ENCODE measurements around the gene KRTAP4-4. TPM values are rescaled to one million over a fixed set of nuclear protein-coding genes. Genes with fewer than 3 reads are reported as not detected.
"Not testable (repeated sequence)": the region's sequence is repeated elsewhere in the genome, so short reads cannot be mapped to it uniquely, and the experiment has no call there.

Gene KRTAP4-4
- total RNA-seq, 5 donors from 2014 or later (not counting 1 experiment from before 2014, with no cell fraction given): not detected

GRCh38 chr17:41118721-41119120 is 41.8 kb downstream of the KRTAP4-4 start:
- peaks cover 7 to 11% of the 10 kb centered on the region in 2 experiments for H3K4me1 ChIP-seq (ENCODE audit: control insufficient read depth in 1 of 2, extremely low read depth in 1 of 2, insufficient read depth in 2 of 2, low read length in 2 of 2)
- H3K4me3 ChIP-seq (ENCODE audit: control insufficient read depth in 1 of 2, extremely low read depth in 1 of 2, low read length in 1 of 2): no peak overlapping the region
- no peak overlapping the region for H3K27ac Mint-ChIP-seq
- no peak overlapping the region for H3K27ac ChIP-seq (ENCODE audit: low read length)
- H3K36me3 Mint-ChIP-seq: no peaks in the 10 kb centered on the region
- H3K27me3 ChIP-seq (replicated peaks in 1 of 2; ENCODE audit: control insufficient read depth in 2 of 2, extremely low read depth in 1 of 2, insufficient read depth in 2 of 2, low read length in 1 of 2): peaks cover 0 to 7% of the 10 kb centered on the region in 2 experiments
- H3K27me3 Mint-ChIP-seq: peaks cover 6 to 7% of the 10 kb centered on the region in 2 donors
- peaks cover 24 to 46% (median 40%) of the 10 kb centered on the region in 3 donors for H3K4me1 Mint-ChIP-seq
- no peaks in the 10 kb centered on the region for H3K9me3 ChIP-seq
- DNase-seq (no peak), ATAC-seq (replicated peaks in 1 of 4) (no peak)
- CTCF ChIA-PET: no interaction called here
- H3K4me3 Mint-ChIP-seq: no peak overlapping the region
- H3K9me3 Mint-ChIP-seq: peaks cover 0 to 3% (median 0%) of the 10 kb centered on the region in 3 donors
- no peaks in the 10 kb centered on the region for H3K36me3 ChIP-seq (ENCODE audit: control insufficient read depth in 2 of 2, extremely low read depth in 1 of 2, insufficient read depth in 1 of 2, low read length in 1 of 2)
- no CpG with 5 or more reads among the region's 4 CpGs for WGBS (ENCODE audit: insufficient coverage)
- POLR2A ChIA-PET: no interaction called here

GRCh38 chr17:41117846-41118386 is 42.6 kb downstream of the KRTAP4-4 start, which contains the start of gene KRTAP4-11:
KRTAP4-11 (minus strand) TSS chr17:41118373; CDS start chr17:41118315, 58 bp downstream.
- H3K27me3 Mint-ChIP-seq; H3K27ac Mint-ChIP-seq; H3K36me3 Mint-ChIP-seq; H3K27me3 ChIP-seq (replicated peaks in 1 of 2; ENCODE audit: control insufficient read depth in 2 of 2, extremely low read depth in 1 of 2, insufficient read depth in 2 of 2, low read length in 1 of 2); H3K36me3 ChIP-seq (ENCODE audit: control insufficient read depth in 2 of 2, extremely low read depth in 1 of 2, insufficient read depth in 1 of 2, low read length in 1 of 2); H3K4me1 ChIP-seq (ENCODE audit: control insufficient read depth in 1 of 2, extremely low read depth in 1 of 2, insufficient read depth in 2 of 2, low read length in 2 of 2); DNase-seq; H3K9me3 Mint-ChIP-seq; CTCF ChIA-PET; H3K9me3 ChIP-seq; H3K4me3 Mint-ChIP-seq; H3K27ac ChIP-seq (ENCODE audit: low read length); H3K4me3 ChIP-seq (ENCODE audit: control insufficient read depth in 1 of 2, extremely low read depth in 1 of 2, low read length in 1 of 2); ATAC-seq (replicated peaks in 1 of 4); POLR2A ChIA-PET: not testable (repeated sequence)
- 88% methylated on average over 8 of the region's 10 CpGs for WGBS (ENCODE audit: insufficient coverage)
- peaks cover 18 to 39% (median 34%) of the 10 kb centered on the region in 3 donors for H3K4me1 Mint-ChIP-seq

GRCh38 chr17:41116297-41116696 is 44.3 kb downstream of the KRTAP4-4 start:
- Mint-ChIP-seq H3K27me3 (peaks cover 7% of the 10 kb centered on the region in 2 donors), H3K4me3 (no peak overlapping the region), H3K9me3 (peaks cover 0 to 6% (median 0%) of the 10 kb centered on the region in 3 donors), H3K36me3 (peaks cover 4% of the 10 kb centered on the region), H3K27ac (peak overlapping the region in 1 of 2 donors; percentile 12), H3K4me1 (peaks cover 15 to 30% (median 26%) of the 10 kb centered on the region in 3 donors)
- 29% methylated on average over 1 of the region's 5 CpGs for WGBS (ENCODE audit: insufficient coverage)
- no peak overlapping the region for H3K4me3 ChIP-seq (ENCODE audit: control insufficient read depth in 1 of 2, extremely low read depth in 1 of 2, low read length in 1 of 2)
- ATAC-seq (replicated peaks in 1 of 4) (no peak), DNase-seq (no peak)
- no peaks in the 10 kb centered on the region for H3K9me3 ChIP-seq
- H3K27me3 ChIP-seq (replicated peaks in 1 of 2; ENCODE audit: control insufficient read depth in 2 of 2, extremely low read depth in 1 of 2, insufficient read depth in 2 of 2, low read length in 1 of 2): peaks cover 0 to 7% of the 10 kb centered on the region in 2 experiments
- POLR2A ChIA-PET: no interaction called here
- peaks cover 3 to 7% of the 10 kb centered on the region in 2 experiments for H3K4me1 ChIP-seq (ENCODE audit: control insufficient read depth in 1 of 2, extremely low read depth in 1 of 2, insufficient read depth in 2 of 2, low read length in 2 of 2)
- H3K27ac ChIP-seq (ENCODE audit: low read length): no peak overlapping the region
- H3K36me3 ChIP-seq (ENCODE audit: control insufficient read depth in 2 of 2, extremely low read depth in 1 of 2, insufficient read depth in 1 of 2, low read length in 1 of 2): no peaks in the 10 kb centered on the region
- CTCF ChIA-PET: interaction anchor here in 1 of 2 donors (0.6 kb wide), 1 partner anchor 778 kb away, joined by 3 read pairs; no protein-coding TSS in a partner anchor

DNA sequence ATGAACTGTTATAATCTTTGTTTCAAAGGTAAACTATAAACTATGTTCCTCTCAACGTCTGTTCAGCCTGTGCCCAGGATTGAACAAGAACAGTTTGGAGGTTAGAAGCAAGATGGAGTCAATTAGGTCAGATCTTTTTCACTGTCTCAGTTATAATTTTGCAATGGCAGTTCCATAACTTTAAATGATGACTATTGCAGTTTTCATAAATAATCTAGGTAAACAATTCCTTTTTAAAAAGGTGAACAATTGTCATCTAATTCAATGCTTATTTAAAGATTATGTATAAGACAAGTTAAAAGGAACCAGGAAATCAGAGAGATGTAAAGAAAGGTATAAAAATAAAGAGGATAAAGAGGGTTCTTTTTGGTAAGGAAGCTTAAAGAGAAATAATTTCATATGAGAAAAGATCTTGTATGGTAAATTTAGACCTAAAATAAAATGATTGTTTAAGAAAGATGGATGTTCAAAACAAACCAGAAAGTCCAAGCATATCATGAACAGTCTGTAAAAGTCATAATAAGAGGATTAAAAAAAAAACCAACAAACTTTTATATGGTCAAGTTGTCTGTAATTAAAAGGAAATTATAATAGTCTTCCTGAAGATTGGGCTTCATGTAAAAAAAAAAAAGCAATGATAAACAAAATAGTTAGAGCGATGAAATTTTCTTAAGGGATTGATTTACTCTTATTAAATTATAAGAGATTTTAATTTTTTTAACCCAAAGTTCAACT is 49.2 kb downstream of the KRTAP4-4 start:
- Histone ChIP-seq H3K27me3 (replicated peaks in 1 of 2; ENCODE audit: control insufficient read depth in 2 of 2, extremely low read depth in 1 of 2, insufficient read depth in 2 of 2, low read length in 1 of 2) (peaks cover 0 to 6% of the 10 kb centered on the region in 2 experiments), H3K4me1 (ENCODE audit: control insufficient read depth in 1 of 2, extremely low read depth in 1 of 2, insufficient read depth in 2 of 2, low read length in 2 of 2) (no peaks in the 10 kb centered on the region), H3K4me3 (ENCODE audit: control insufficient read depth in 1 of 2, extremely low read depth in 1 of 2, low read length in 1 of 2) (no peak overlapping the region), H3K36me3 (ENCODE audit: control insufficient read depth in 2 of 2, extremely low read depth in 1 of 2, insufficient read depth in 1 of 2, low read length in 1 of 2) (no peaks in the 10 kb centered on the region), H3K27ac (ENCODE audit: low read length) (no peak overlapping the region), H3K9me3 (no peaks in the 10 kb centered on the region)
- CTCF ChIA-PET: no interaction called here
- peaks cover 3 to 10% (median 7%) of the 10 kb centered on the region in 3 donors for H3K4me1 Mint-ChIP-seq
- H3K36me3 Mint-ChIP-seq: peaks cover 8% of the 10 kb centered on the region
- POLR2A ChIA-PET: no interaction called here
- H3K27ac Mint-ChIP-seq: no peak overlapping the region
- peaks cover 0 to 8% of the 10 kb centered on the region in 2 donors for H3K27me3 Mint-ChIP-seq
- no peak overlapping the region for H3K4me3 Mint-ChIP-seq
- H3K9me3 Mint-ChIP-seq: peaks cover 0 to 11% (median 0%) of the 10 kb centered on the region in 3 donors
- ATAC-seq (replicated peaks in 1 of 4) (no peak), DNase-seq (no peak)
- WGBS (ENCODE audit: insufficient coverage): no CpG with 5 or more reads among the region's 2 CpGs

Other genes starting within 250 kb of the KRTAP4-4 start
- gene KRT23, start 223.1 kb downstream of the KRTAP4-4 start, total RNA-seq: not detected
- not detected for gene KRT39, start 193.8 kb downstream of the KRTAP4-4 start, total RNA-seq
- not detected for gene KRT40, start 176.4 kb downstream of the KRTAP4-4 start, total RNA-seq
- not detected for gene KRTAP3-3, start 166.6 kb downstream of the KRTAP4-4 start, total RNA-seq
- gene KRTAP3-2, start 160.8 kb downstream of the KRTAP4-4 start, total RNA-seq: not detected
- gene KRTAP3-1, start 151.6 kb downstream of the KRTAP4-4 start, total RNA-seq: not detected
- not detected for gene KRTAP1-5, start 133.5 kb downstream of the KRTAP4-4 start, total RNA-seq
- not detected for gene KRTAP1-4, start 130.6 kb downstream of the KRTAP4-4 start, total RNA-seq
- not detected for gene KRTAP1-3, start 125.9 kb downstream of the KRTAP4-4 start, total RNA-seq
- gene KRTAP1-1, start 119.3 kb downstream of the KRTAP4-4 start, total RNA-seq: not detected
- gene KRTAP2-1, start 113.4 kb downstream of the KRTAP4-4 start, total RNA-seq: not detected
- gene KRTAP2-2, start 105.5 kb downstream of the KRTAP4-4 start, total RNA-seq: not detected
- gene KRTAP2-3, start 100.6 kb downstream of the KRTAP4-4 start, total RNA-seq: not detected
- not detected for gene KRTAP2-4, start 94.9 kb downstream of the KRTAP4-4 start, total RNA-seq
- not detected for gene KRTAP4-7, start 76.6 kb downstream of the KRTAP4-4 start, total RNA-seq
- gene KRTAP4-8, start 62.6 kb downstream of the KRTAP4-4 start, total RNA-seq: not detected
- not detected for gene KRTAP4-16, start 58.5 kb downstream of the KRTAP4-4 start, total RNA-seq
- not detected for gene KRTAP4-9, start 55.4 kb downstream of the KRTAP4-4 start, total RNA-seq
- gene KRTAP4-11, start 42.4 kb downstream of the KRTAP4-4 start, total RNA-seq: not detected
- gene KRTAP4-12, start 36.6 kb downstream of the KRTAP4-4 start, total RNA-seq: not detected
- not detected for gene KRTAP4-6, start 20.2 kb downstream of the KRTAP4-4 start, total RNA-seq
- not detected for gene KRTAP4-5, start 10.9 kb downstream of the KRTAP4-4 start, total RNA-seq
- not detected for gene KRTAP4-3, start 7.5 kb upstream of the KRTAP4-4 start, total RNA-seq
- not detected for gene KRTAP4-2, start 17.5 kb upstream of the KRTAP4-4 start, total RNA-seq
- gene KRTAP4-1, start 24.2 kb upstream of the KRTAP4-4 start, total RNA-seq: not detected
- gene KRTAP9-1, start 29.1 kb upstream of the KRTAP4-4 start, total RNA-seq: not detected
- not detected for gene KRTAP9-2, start 65.9 kb upstream of the KRTAP4-4 start, total RNA-seq
- not detected for gene KRTAP9-3, start 71.7 kb upstream of the KRTAP4-4 start, total RNA-seq
- gene KRTAP9-8, start 77.3 kb upstream of the KRTAP4-4 start, total RNA-seq: not detected
- not detected for gene KRTAP9-4, start 88.9 kb upstream of the KRTAP4-4 start, total RNA-seq
- not detected for gene KRTAP9-9, start 94.6 kb upstream of the KRTAP4-4 start, total RNA-seq
- not detected for gene KRTAP9-6, start 104.6 kb upstream of the KRTAP4-4 start, total RNA-seq
- not detected for gene KRTAP9-7, start 115.0 kb upstream of the KRTAP4-4 start, total RNA-seq
- gene KRTAP29-1, start 142.1 kb upstream of the KRTAP4-4 start, total RNA-seq: under 1 TPM in 2 of 5 donors, not detected in 3; 0.43 to 0.84 TPM
- 1 to 10 TPM in 1 of 5 donors, under 1 TPM in 3, not detected in 1; 0.16 to 1.1 (median 0.45) TPM for gene KRTAP16-1, start 148.6 kb upstream of the KRTAP4-4 start, total RNA-seq
- gene KRTAP17-1, start 155.0 kb upstream of the KRTAP4-4 start, total RNA-seq: not detected
- gene KRT33A, start 190.1 kb upstream of the KRTAP4-4 start, total RNA-seq: not detected
- not detected for gene KRT33B, start 209.1 kb upstream of the KRTAP4-4 start, total RNA-seq
- gene KRT34, start 221.6 kb upstream of the KRTAP4-4 start, total RNA-seq: not detected
- not detected for gene KRT31, start 236.9 kb upstream of the KRTAP4-4 start, total RNA-seq